Inflammatory macrophage treated with lipopolysaccharide for 1 hour (primary cell): ENCODE measurements around the gene CUL3.

ENCODE experiments used
- DNase-seq, 2 donors: peaks; one replicate each; pipeline ENCODE4 v3.0.0-alpha.2; 2020 to 2022

CUL3 gene

DNA sequence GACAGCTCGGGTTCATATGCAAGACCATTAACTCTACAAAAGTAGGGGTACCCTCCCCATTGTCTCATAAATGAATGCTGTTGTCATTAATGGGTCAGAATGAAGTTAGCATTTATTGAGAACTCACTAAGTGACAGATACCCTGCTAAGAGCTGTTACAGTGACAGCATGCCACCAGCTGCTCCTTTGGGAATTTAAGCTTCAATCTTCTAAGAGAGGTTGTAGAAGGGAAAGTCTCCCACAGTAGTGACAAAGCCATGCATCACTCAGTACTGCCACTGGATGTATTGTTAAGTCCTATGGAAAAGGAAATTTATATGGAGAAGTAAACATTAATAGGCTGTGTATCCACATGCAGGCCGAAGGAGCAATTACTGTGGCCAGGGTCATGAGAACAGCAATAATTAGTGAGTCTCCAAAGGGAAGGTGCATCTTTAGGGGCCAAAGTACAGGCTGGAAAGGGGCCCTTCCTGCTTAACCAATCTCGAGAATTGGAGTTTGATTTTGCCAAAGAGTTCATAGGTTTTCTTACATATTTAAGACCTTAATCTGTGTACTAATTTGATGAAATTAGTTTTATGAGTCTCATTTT is 118.8 kb downstream of the CUL3 start:
- no peak for DNase-seq

DNA sequence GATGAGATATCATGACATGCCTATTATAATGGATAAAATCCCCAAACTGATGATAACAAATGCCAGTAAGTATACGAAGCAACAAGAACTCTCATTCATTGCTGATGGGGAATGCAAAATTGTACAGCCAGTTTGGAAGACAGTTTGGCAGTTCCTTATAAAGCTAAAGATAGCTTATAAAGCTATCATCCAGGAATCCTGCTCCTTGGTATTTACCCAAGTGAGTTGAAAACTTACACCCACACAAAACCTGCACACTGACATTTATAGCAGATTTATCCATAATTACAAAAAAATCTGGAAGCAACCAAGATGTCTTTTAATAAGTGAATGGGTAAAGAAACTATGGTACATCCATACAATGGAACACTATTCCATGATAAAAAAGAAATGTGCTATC is 123.8 kb downstream of the CUL3 start:
- no peak for DNase-seq

DNA sequence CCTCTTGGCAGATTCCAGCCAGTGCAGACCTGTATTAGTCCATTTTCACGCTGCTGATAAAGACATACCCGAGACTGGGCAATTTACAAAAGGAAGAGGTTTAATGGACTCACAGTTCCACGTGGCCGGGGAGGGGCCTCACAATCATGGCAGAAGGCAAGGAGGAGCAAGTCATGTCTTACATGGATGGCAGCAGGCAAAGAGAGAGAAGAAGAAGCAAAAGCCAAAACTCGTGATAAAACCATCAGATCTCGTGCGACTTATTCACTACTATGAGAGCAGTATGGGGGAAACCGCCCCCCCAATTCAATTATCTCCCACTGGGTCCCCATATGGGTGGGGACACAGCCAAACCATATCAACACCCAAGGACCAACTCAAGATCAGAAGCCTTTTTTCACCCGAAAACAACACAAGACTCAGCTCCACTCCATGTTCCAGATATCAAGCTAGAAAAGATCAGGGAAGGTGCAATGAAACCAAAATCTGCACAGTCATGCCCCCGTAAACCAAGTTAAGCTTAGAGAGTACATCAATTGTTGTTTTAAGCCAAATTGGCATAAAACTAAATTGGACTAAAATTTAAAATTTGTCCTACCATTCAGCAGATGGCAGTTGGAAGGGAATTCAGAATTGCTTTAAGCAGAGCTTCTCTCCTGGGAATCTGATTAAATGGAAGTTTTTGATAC is 127.6 kb downstream of the CUL3 start:
- no peak for DNase-seq

DNA sequence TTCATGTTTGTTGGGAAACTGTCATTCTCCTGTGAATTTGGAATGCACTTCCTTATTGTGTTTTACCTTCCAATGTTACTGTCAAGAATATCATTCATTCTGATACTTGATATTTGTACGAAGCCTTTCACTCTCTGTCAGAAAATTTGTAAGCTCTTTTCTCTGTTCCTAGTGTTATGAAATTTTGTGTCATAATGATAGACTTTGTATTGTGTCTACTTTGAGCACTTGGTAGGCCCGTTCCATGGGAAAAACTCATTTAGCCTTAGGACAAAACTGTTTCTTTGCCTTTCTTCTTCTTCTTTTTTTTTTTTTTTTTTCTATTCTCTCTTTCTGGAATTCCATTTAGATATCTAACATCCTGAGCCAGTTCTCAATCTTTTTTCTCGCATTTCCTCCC is 131.3 kb downstream of the CUL3 start:
- DNase-seq = no peak

DNA sequence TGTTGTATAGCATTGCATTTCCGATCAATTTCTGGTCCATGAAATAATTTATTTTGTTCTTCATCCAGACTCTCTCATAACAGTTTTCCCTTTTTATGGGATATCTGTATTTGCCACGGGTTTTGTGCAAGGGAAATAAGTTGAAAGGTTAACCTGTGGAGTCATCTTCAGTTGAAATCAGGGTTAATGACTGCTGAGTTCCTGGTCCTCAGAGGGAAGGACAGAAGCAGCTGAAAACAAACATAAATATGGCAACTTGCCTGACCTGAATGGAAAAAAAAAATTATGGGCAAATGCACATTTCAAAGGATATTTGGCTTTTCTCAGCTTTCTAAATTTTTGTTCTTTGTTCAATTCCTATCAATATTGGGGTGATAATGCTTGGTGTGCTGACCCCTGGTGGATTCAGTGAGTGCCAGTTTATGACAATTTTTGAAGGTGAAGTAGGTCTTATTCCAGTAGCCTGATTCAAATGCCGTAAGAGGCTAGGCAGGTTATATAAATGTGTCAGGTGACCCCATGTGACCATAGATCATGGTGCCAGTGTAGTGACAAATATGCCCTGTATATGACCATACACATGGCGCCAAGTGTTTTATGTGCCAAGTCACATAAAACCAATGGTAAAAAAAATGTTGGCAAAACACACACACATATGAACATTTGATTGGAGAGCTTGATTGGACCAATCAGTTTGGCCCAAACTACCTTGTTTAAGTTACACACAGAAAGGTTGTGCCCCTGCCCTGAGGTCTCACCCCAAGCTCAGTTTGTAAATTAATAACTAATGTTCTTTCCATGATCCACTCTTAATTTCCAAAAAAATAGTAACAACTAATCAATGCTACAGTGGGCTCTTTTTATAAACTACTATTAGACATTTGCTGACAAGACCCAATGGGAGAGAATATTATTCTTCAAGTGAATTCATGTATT is 135.7 kb downstream of the CUL3 start:
- DNase-seq = peak; percentile 10 to 59

DNA sequence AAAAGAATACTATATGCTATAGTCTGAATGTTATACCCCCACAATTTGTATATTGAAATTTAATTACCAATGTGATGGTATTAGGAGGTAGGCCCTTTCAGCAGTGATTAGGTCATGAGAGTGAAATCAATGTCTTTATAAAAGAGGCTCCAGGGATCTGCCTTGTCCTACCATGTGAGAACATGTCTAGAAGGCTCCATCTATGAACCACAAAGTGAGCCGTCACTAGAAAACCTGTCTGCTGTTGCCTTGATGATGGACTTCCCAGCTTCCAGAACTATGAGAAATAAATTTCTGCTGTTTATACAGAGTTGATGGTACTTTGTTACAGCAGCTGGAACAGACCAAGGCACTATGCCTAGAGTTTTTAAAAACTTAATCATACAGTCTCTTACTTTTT is 136.9 kb downstream of the CUL3 start:
- DNase-seq = no peak

DNA sequence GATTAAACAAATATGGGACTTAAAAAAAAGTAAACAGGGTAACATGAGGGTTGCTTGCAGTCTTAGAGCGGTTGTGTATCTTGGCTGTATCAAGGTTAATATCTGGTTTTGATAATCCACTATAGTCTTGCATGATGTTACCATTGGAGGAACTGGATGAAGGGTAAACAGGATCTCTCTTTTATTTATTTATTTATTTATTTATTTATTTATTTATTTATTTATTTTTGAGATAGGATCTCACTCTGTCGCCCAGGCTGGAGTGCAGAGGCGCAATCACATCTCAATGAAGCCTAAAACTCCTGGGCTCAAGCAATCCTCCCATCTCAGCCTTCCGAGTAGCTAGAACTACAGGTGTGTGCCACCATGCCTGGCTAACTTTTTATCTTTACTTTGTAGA is 140.4 kb downstream of the CUL3 start:
- DNase-seq = no peak

DNA sequence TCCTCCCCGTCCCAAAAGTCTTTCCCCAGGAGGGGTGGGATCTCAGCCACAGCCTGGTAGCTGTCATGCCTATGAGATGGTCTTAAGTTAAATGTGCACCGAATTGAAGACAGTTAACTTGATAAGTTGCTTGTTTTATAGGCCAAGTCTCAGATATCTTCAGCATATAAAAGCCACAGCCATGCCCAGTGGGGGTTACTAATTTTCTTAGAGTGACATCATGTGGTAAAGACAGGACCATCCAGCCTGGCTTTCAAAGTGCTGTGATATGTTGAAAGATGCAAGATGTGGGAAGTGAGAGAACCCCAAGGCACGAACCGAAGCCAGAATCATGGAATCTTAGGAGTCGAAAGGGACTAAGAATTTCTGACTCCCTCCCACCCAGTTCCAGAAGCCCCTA is 141.1 kb downstream of the CUL3 start:
- DNase-seq = no peak

DNA sequence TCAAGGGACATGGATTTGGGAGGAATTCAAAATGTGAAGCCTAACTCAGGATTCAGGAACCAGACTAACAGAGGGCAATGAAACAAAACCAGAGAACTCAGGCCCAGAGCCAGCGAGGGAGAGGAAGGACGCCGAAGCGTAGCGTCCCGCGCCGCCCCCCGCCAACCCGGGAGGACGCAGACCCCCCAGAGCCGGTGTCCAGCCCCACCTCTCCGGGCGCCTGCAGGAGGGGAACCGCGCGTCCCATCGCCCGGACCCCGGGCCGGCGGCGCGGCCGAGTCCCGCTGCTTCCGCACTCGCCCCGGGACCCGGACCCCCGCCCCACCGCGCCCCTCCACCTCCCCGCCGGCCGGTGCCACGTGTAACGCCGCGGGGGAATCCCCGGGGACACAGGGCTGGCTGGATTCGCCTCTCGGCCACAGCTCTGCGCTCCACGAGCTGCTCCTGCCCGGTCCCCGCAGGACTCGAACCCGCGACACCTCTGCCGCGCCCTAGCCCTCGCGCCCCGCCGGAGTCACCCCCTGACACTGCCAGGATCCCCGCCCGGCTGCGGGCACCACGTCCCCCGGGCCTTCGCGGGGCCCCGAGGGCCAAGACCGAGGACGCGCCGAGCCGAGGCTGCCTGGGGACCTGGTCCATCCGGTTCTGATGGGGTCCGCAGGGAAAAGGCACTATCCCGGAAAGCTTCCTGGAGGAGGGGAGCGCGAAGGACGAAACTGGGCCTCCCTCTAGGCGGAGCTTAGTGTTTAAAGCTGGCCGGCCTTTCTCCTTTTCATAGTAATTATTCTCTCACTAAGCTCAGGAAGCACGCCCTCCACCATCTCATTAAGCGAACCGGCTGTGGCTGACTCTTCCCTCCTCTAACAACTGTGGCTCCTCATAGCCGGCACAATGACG is 142.8 kb downstream of the CUL3 start:
- DNase-seq = no peak

DNA sequence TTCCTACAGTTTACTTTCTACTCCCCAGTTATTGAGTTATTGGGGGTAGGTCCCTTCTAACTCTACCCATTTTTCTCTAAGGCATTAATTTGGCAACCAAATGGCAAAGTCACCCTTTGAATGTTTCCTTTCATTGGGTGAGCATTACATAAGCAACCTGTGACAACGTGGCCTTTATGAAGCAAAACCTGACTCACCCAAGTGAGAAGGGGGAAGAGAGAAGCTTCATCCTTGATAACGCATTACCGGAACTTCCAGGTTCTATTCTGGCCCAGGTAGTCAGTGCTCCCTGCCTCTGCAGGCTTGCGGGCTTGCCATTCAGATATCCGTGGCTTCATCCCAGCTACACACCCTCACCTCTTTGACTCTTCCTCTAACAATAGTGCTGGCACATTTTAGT is 144.2 kb downstream of the CUL3 start:
- peak; percentile 15 to 26 for DNase-seq

DNA sequence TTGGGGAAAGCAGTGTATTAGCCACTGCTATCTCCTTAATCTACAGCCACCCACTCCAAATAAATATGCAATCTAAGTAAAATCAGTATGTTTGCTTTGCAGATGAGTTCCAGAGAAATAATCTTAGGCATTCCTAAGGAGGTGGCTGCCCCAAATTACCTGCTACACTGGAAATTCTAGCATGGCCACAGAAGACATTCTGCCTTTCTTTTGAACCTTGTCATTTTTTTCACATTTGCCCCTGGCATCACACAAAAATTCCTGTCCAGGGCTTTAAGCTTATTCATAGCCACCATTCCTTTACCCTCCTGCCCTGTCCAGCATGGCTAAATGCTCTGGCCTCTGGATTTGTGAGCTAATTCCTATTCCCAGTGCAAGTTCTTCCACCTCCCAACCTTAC is 146.4 kb downstream of the CUL3 start:
- DNase-seq = no peak

DNA sequence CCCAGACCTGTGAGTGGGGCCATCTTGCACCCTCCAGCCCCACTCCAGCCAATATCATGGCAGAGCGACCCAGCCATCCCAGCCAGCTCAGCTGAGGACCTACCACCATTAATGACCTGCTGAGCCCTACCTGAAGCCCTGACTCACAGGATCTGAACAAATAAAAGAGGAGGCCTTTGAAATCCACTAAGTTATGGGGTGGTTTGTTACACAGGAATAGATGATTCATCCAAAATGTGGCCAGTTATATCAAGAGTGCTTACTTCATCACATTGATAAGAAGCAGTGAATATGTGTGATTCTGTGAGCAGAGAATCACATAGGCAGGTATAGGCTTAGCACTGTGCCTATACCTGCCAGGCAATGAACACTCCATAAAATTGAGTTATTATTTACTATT is 148.5 kb downstream of the CUL3 start:
- no peak for DNase-seq

DNA sequence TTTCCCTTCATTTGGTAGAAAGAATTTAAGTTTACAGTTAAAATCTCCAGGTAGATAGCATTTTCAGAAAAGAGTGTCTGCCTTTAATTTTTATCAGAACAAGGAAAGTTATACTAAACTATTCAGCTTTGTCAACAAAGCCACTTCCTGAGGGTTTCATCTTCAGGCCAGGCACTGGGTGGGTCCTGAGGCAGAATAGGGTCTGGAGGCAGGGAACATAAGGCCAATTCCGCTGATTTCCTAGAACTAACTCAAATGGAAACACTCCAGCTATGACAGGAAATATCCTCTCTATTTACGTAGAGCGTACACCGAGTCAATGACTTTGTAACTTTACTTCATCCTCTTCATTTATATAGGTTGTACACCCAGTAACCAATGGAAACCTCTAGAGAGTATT is 150.5 kb downstream of the CUL3 start:
- DNase-seq = no peak

DNA sequence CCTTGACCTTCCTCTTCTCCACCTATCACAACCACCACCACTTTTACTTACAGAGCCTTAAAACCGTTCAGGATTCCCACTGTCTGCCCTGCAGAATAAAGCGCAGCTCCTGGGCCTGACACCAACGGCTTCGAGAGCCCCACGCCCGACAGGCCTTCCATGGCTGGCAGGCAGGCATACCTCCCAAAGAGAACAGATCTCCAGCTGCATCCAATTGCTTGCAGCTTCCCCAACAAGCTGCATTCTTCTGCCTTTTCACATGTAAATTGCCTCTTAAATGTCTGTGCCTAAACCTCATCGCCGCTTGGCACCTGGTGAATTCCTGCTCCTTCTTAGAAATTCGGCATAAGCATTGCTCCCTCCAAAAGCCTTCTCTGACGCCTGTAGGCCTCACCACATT is 151.7 kb downstream of the CUL3 start:
- no peak for DNase-seq

DNA sequence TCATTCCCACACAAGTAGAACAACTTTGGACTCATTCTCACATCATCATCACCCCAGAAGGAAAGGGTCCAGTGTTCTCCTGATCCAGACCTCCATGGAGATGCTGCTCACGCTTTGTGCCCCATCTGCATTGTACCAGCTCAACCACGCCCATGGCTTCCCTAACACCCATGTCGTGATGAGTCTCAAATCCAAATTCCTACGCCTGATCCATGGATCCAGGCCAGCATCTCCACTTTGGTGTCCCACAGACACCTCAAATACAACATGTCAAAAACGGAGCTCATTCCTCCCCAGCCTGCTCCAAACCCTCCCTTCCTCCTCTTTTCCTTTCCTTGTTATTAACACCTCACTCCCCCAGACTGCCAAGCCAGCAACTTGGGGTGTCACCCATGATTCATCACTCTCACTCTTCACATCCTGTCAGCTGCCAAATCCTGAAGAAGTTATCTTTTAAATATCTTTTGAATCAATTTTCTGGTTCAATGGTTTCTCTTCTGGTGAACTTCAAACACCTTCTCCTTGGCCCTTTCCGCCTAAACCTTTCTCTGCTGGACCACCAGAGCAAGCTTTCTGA is 153.1 kb downstream of the CUL3 start:
- DNase-seq = no peak

DNA sequence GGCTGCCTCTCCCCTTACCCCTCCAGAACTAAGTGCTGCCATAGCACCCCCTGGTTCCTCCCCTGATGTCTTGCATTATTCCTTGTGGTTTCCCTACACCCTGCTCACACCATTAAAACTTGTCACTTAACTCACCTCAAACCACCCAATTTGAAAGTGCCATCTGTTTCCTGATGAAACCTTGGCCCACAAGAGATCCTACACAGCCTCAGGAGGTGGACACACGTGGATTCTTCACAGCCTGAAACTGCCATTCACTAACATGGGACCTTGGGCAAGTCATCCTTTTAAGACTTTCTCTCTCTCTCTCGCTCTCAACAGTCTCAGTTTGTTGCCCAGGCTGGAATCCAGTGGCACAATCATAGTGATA is 155.7 kb downstream of the CUL3 start:
- no peak for DNase-seq

DNA sequence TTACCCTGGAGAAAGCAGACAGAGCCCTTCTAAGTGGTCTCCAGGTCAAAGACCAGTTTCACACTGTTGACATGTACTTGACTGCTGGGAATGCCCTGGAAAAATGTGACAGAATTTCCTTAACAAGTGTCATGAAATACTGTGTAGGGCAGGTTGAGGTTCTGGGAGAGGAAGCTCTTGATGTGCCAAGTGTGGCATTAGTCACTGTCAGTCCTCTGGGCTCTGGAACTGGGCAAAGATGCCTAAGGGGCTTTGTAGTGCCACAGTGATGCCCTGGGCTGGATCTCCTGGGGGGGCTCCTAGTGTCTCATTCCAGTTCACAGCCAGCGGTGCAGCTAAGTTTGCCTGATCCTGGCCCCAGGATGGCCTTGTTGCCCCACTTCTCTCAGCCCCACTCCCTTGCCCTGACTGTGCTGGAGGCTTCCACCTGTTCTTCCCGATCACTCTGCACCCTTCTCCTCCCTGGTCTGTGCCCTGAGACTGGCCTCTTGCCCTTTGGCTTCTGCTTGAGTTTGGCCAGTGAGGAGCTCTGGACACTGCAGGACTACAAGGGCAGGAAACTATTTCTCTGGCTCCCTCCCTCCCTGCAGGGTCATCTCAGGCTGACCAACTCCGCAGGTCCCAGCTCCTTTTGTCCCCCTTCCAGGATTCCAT is 156.2 kb downstream of the CUL3 start:
- no peak for DNase-seq

DNA sequence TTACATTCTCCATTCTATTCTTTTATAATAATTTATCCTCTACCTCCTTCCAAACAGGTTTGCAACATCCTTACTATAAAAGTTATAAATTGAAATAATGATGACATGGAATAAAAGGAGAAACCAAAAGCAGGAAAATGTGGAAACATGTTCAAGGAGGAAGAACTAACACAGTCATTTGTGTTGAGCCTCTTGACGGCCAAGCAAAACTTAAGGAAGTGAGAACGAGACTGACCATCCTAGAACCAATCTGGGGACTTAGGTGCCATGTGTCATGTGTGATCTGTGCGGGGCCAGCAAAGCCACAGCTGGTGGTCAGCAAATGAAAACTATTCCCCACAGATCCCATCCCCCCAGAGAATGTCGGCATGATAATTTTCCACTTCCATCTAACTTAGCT is 157.7 kb downstream of the CUL3 start:
- DNase-seq = no peak

DNA sequence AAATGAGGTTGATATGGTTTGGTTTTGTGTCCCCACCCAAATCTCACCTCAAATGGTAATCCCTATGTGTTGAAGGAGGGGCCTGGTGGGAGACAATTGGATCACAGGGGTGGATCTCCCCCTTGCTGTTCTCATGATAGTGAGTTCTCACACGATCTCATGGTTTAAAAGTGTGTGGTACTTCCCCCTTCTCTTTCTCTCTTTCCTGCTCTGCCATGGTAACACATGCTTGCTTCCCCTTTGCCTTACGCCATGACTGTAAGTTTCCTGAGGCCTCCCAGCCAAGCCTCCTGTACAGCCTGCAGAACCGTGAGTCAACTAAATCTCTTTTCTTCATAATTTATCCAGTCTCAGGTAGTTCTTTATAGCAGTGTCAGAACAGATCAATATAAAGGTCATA is 158.5 kb downstream of the CUL3 start:
- DNase-seq = no peak

DNA sequence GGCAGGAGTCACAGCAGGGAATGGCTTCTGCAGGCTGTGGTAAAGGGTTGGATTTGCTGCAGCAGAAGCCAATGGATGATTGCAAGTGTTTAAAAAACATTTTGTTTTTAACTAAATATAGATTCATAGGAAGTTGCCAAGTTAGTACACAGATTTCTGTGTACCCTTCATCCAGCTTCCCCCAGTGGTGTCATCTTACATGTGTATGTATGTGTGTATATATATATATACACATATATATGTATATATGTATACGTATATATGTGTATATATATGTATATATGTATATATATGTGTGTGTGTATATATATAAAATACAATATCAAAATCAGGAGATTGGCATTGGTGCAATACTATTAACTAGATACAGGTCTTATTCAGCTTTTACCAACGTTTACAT is 164.1 kb downstream of the CUL3 start:
- no peak for DNase-seq
